Keratinocyte (primary cell): ENCODE measurements around the gene MYO1D. TPM values are rescaled to one million over a fixed set of nuclear protein-coding genes. Genes with fewer than 3 reads are reported as not detected.

ENCODE experiments used
- DNase-seq: peaks from one replicate; pipeline ENCODE4 v3.0.0-alpha.2; 2011; ENCODE audit warnings: low read depth, missing footprints, low spot score
- FAIRE-seq: peaks from 2 replicates; lab custom pipeline; 2011; peaks lifted over from hg19 to GRCh38; lab: Jason Lieb, UNC
- H2AFZ ChIP-seq: 2 replicates; pipeline ENCODE4 v1.6.0; 2012; ENCODE audit warnings: low read length, control low read depth, inconsistent platforms; ENCODE audit not compliant: control insufficient read depth
- H3K27ac ChIP-seq: 2 replicates; pipeline ENCODE4 v1.5.1; 2011; ENCODE audit warnings: low read length; ENCODE audit not compliant: control insufficient read depth, insufficient read depth
- H3K27me3 ChIP-seq: 3 replicates; pipeline ENCODE4 v1.6.0; 2011; ENCODE audit warnings: low read length; ENCODE audit not compliant: control insufficient read depth, insufficient read depth; ENCODE audit errors: extremely low read depth
- H3K36me3 ChIP-seq, 2 experiments: 2 replicates in 1 of 2; 3 replicates in 1 of 2; pipeline ENCODE4 v1.5.1; 2011; ENCODE audit warnings: low read length in 2 of 2, mild to moderate bottlenecking in 1 of 2; ENCODE audit not compliant: control insufficient read depth in 2 of 2, insufficient read depth in 2 of 2; ENCODE audit errors: extremely low read depth in 1 of 2
- H3K4me1 ChIP-seq: 3 replicates; pipeline ENCODE4 v1.5.1; 2011; ENCODE audit warnings: low read length; ENCODE audit not compliant: control insufficient read depth, insufficient read depth; ENCODE audit errors: extremely low read depth
- H3K4me2 ChIP-seq: 3 replicates; pipeline ENCODE4 v1.6.0; 2011; ENCODE audit warnings: low read depth, low read length; ENCODE audit not compliant: control insufficient read depth, insufficient read depth; ENCODE audit errors: extremely low read depth
- H3K4me3 ChIP-seq, 3 experiments: fragments of 200-600 bp in 1 of 3; sonication (generic) in 1 of 3; 2 replicates in 2 of 3; 3 replicates in 1 of 3; pipeline ENCODE4 v1.5.1; 2011 to 2016; ENCODE audit warnings: low read length in 3 of 3, mild to moderate bottlenecking in 3 of 3, control low read depth in 2 of 3, inconsistent platforms in 1 of 3, low read depth in 1 of 3, mixed read lengths in 1 of 3, mixed run types in 1 of 3, moderate library complexity in 1 of 3; ENCODE audit not compliant: control insufficient read depth in 2 of 3, insufficient read depth in 2 of 3; ENCODE audit errors: extremely low read depth in 1 of 3
- H3K79me2 ChIP-seq: 2 replicates; pipeline ENCODE4 v1.6.0; 2012; ENCODE audit warnings: low read length; ENCODE audit not compliant: control insufficient read depth, insufficient read depth
- H3K9ac ChIP-seq: 3 replicates; pipeline ENCODE4 v1.6.0; 2011; ENCODE audit warnings: low read length; ENCODE audit not compliant: control insufficient read depth, insufficient read depth; ENCODE audit errors: extremely low read depth
- H3K9me1 ChIP-seq: 3 replicates; pipeline ENCODE4 v1.6.0; 2011; ENCODE audit warnings: low read length; ENCODE audit not compliant: control insufficient read depth, insufficient read depth; ENCODE audit errors: extremely low read depth
- H3K9me3 ChIP-seq: 2 replicates; pipeline ENCODE4 v1.5.1; 2012; ENCODE audit warnings: low read depth, low read length; ENCODE audit not compliant: control insufficient read depth
- H4K20me1 ChIP-seq: 3 replicates; pipeline ENCODE4 v1.6.0; 2011; ENCODE audit warnings: low read length; ENCODE audit not compliant: control insufficient read depth, insufficient read depth; ENCODE audit errors: extremely low read depth
- CTCF ChIP-seq, 3 experiments: IDR thresholded peaks in 1 of 3; conservative IDR thresholded peaks in 1 of 3; optimal IDR thresholded peaks in 1 of 3; 2 replicates in 2 of 3; 3 replicates in 1 of 3; pipeline versions ENCODE3 to v1.5.1; 2011; ENCODE audit warnings: low read length in 3 of 3, mild to moderate bottlenecking in 3 of 3, moderate library complexity in 2 of 3, control low read depth in 1 of 3, inconsistent platforms in 1 of 3; ENCODE audit not compliant: insufficient read depth in 2 of 3; ENCODE audit errors: extremely low read depth in 1 of 3
- EZH2 ChIP-seq: IDR thresholded peaks from one replicate; pipeline ENCODE4 v1.6.1; 2012; ENCODE audit warnings: inconsistent platforms, mild to moderate bottlenecking, low read length, moderate library complexity
- dilution Hi-C: fragments of 300-500 bp; cut with MboI; formaldehyde crosslinking; loops from one replicate; pipeline ENCODE4 v1.7.0; 2020; ENCODE audit warnings: low sequenced_read_pairs; ENCODE audit not compliant: extremely low pct_ligation_motif_present
- polyA plus RNA-seq, 5 experiments: library from polyadenylated mRNA; depleted of rRNA in 3 of 5; stranded (reverse) in 3 of 5; stranded (forward) in 1 of 5; unstranded in 1 of 5; fragments of >200 nt; gene quantifications; 1 replicate in 1 of 5; 2 replicates in 3 of 5; 3 replicates in 1 of 5; pipeline versions ENCODE4 v1.2.1 to v1.2.3, GENCODE V29; 2011 to 2012; ENCODE audit warnings: missing spikeins in 2 of 5, low read depth in 1 of 5, low replicate concordance in 1 of 5

MYO1D gene
- polyA plus RNA-seq, 1 donor (not counting 4 experiments of a cell fraction or from before 2014, with no cell fraction given) = 33.7 TPM

GRCh38 chr17:32688221-32688620 lies 188.7 kb downstream of the MYO1D start:
- FAIRE-seq (no peak), DNase-seq (no peak)
- Histone ChIP-seq H2AFZ (no peak overlapping the region), H3K27ac (no peak overlapping the region), H3K9me1 (no peaks in the 10 kb centered on the region), H3K79me2 (no peaks in the 10 kb centered on the region), H3K36me3 (no peaks in the 10 kb centered on the region), H3K9ac (no peak overlapping the region), H3K4me3 (no peak overlapping the region), H3K4me1 (peaks cover 3% of the 10 kb centered on the region), H3K4me2 (no peak overlapping the region), H4K20me1 (no peaks in the 10 kb centered on the region), H3K27me3 (no peaks in the 10 kb centered on the region), H3K9me3 (no peaks in the 10 kb centered on the region)
- TF ChIP-seq CTCF (optimal IDR thresholded peaks at IDR 0.05 in 1 of 3, IDR thresholded peaks at IDR 0.05 in 1 of 3, conservative IDR thresholded peaks at IDR 0.05 in 1 of 3; ENCODE audit: extremely low read depth in 1 of 3, insufficient read depth in 2 of 3, low read length in 3 of 3) (no peak), EZH2 (no peak)
- dilution Hi-C loops = no loop called here

DNA sequence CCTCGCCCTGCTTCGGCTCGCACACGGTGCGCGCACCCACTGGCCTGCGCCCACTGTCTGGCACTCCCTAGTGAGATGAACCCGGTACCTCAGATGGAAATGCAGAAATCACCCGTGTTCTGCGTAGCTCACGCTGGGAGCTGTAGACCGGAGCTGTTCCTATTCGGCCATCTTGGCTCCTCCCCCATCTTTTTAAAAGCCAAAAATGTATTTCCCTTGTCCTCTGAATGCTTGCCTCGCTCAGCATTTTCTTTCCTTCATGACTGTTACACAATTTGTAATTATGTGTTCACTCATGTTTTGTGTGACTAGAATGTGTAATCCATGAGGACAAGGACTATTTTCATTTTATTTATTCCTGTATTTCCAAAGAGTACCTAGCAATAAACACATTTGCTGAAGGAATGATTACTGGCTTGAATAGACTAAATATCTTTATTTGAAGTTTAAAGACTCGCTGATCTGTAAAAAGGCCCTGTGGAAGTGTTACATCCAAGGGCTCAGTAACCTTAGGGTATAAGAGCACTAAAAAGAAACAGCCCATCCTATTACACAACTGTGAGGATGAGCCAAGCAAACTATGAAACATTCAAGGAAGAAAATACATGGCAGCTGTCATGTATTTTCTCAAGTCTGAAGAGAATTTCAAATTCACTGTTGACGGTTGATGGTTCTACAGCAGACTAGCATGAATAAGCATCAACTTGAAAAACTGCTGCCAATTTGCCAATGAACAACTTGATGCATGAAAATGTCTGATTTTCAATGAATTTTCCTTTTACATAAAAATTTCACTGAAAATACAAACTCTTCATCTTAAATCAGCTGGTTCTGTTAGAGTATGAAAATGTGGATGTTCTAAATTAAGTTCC lies 192.6 kb downstream of the MYO1D start:
- dilution Hi-C loops = no loop called here
- Histone ChIP-seq H3K9me3 (no peaks in the 10 kb centered on the region), H3K36me3 (no peaks in the 10 kb centered on the region), H3K79me2 (no peaks in the 10 kb centered on the region), H3K9me1 (no peaks in the 10 kb centered on the region), H3K4me3 (peak overlapping the region; percentile 36 to 65 (median 54)), H4K20me1 (no peaks in the 10 kb centered on the region), H2AFZ (peak overlapping the region; percentile 68), H3K4me1 (peaks cover 3% of the 10 kb centered on the region), H3K27me3 (no peaks in the 10 kb centered on the region), H3K9ac (peak overlapping the region; percentile 77), H3K4me2 (peak overlapping the region; percentile 49), H3K27ac (peak overlapping the region; percentile 55)
- DNase-seq (no peak), FAIRE-seq (no peak)
- TF ChIP-seq EZH2 = no peak
- TF ChIP-seq CTCF (optimal IDR thresholded peaks at IDR 0.05 in 1 of 3, IDR thresholded peaks at IDR 0.05 in 1 of 3, conservative IDR thresholded peaks at IDR 0.05 in 1 of 3; ENCODE audit: extremely low read depth in 1 of 3, insufficient read depth in 2 of 3, low read length in 3 of 3) = no peak
